Raji (cell line): Measurements from ENCODE around the gene CLPSL1.

Source experiments
- POLR2A ChIP-seq: IDR thresholded peaks from 2 replicates; pipeline ENCODE4 v1.6.1; 2011; ENCODE audit warnings: low read depth, low read length, control low read depth; ENCODE audit not compliant: insufficient read depth

Gene CLPSL1

DNA sequence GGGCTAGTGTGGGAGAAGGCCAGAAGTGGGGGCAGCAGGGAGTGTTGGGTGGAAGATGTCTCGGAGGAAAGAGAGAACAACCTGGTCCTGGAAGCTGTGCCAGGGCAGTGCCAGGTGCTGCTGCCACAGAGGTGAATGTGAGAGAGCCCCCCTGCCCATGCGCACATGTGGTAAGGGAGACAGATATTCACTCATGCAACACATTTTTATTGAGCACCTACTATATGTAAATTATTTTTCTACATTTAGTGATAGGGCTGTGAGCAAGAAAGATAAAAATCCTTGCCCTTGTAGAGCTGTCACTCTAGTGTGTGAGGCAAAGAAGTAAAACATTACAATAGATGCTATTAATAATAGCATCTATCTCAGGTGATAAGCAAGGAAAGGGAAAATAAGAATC, 471 bp downstream of the CLPSL1 start:
- no peak for TF ChIP-seq POLR2A

DNA sequence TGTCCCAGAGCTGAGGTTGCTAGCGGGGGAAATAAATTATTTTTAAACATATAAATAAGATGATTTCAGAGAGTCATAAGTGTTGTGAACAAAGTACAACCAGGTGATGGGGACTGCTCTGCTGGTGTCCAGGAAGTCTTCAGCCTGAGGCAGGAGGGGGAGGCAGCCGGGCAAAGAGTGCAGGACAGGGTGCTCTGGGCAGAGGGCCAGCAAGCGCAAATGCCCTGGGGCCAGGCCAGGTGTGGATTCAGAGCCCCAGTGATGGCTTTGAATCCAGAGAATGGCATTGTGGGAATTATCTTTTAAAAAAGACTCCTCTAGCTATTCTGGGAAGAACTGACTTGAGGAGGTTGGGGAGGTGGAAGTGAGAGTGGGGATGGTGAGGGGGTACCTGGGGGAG, 1.6 kb downstream of the CLPSL1 start:
- no peak for TF ChIP-seq POLR2A

DNA sequence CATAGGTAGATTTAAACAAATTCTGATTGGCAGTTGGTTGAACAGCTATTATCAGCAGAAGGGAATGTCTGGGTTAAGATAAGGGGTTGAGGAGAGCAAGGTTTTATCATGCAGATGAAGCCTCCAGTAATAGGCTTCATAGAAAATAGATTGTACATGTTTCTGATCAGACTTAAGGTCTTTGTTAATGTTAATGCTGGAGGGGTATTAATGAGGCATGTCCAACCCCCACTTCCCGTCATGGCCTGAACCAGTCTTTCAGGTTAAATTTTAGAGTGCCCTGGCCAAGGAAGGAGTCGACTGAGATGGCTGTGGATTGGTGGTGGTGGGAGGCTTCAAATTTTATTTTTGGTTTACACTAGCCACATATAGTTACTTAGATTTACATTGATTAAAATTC, 3.4 kb downstream of the CLPSL1 start:
- TF ChIP-seq POLR2A = no peak

DNA sequence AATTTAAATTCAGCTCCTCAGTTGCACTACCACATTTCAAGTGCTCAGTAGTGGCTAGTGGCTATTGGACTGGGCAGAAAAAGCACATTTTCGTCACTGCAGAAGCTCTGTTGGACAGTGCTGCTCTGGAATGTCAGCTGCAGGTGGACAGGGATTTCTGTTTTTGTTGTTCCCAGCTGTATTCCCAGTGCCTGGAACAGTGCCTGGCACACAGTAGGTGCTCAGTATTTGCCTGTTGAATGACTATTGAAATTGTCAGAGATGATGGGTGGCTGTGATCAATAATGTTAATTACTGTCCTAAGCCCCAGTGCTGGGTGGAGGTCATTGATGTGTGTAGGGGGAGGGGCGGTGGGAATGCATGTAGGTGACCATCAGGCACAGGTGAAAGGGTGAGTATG, 5.5 kb downstream of the CLPSL1 start:
- TF ChIP-seq POLR2A = no peak

- TF ChIP-seq POLR2A = no peak
These were observed 6.0 kb downstream of the CLPSL1 start for GRCh38 chr6:35786810-35787209.

DNA sequence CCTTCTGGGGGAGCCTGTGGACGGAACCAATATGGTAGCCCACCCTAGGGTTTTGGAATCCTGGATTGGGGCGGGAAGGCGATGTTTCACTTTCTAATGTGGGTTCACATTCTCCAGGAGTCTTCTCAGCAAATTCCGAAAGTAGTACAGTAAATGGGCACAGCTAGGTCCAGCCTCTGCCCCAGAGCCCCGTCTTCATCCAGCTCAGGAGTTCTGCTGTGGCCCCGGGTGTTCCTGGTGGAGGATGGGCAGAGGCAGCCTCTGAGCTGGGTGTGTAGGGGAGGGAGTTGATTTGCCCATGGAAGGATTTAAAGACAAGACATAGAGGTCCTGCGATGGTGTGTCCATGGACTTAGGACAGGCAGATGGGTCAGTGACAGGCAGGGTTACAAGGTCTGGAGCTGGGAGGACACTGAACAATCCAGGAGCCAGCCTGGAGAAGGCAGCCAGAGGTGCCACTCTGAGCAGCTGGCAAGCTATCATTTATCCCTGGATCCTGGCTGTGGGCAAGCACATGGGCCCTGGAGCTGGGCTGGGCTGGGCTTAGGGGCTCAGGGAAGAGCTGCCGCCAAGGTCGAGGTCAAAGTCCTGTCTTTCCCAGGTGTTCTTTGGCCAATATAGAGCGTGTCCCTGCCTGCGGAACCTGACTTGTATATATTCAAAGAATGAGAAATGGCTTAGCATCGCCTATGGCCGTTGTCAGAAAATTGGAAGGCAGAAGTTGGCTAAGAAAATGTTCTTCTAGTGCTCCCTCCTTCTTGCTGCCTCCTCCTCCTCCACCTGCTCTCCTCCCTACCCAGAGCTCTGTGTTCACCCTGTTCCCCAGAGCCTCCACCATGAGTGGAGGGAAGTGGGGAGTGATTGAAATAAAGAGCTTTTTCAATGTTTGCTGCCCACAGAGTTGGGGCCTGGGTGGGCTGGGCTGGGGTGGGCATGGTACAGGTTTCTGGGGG, 6.7 kb downstream of the CLPSL1 start:
- no peak for TF ChIP-seq POLR2A

DNA sequence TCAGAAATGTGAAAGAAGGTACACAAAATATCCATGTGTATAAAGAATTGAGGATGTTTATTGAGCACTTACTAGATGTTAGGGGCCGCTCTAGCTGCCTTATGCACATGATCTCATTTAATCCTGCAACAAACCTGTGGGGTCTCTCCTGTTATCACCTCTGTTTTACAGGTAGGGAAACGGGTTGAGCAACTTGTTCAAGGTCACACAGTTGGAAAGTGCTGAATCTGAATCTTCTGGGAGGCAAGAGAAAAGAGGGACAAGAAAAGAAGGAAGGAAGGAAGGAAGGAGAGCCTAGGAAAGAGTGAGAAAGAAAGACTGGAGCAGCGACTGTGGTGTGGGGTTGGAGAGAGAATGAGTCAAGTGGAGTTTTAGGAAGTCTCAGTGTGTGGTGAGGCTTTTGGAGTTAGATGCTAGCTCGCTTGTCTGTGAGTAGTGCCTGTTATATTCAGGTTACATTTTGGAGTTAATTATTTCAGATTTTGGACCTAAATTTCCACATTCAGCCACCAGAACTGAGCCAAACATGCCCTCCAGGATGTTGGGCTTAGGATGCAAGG, 7.7 kb downstream of the CLPSL1 start:
- no peak for TF ChIP-seq POLR2A

DNA sequence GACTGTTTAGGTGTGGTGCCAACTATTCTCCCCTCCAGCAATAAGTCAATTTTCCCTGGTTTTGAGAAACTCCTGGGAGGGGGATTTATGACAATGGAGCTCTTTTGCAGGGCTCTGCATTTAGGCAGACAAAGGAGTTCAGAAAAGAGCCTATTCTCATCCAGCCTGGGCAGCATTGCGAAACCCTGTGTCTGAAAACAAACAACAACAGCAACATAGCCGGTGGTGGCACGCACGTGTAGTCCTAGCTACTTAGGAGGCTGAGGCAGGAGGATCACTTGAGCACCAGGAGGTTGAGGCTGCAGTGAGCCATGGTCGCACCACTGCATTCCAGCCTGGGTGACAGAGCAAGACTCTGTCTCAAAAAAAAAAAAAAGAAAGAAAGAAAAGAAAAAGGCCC, 9.9 kb downstream of the CLPSL1 start:
- no peak for TF ChIP-seq POLR2A

GRCh38 chr6:35794536-35795452, 14.0 kb downstream of the CLPSL1 start:
- TF ChIP-seq POLR2A = no peak

DNA sequence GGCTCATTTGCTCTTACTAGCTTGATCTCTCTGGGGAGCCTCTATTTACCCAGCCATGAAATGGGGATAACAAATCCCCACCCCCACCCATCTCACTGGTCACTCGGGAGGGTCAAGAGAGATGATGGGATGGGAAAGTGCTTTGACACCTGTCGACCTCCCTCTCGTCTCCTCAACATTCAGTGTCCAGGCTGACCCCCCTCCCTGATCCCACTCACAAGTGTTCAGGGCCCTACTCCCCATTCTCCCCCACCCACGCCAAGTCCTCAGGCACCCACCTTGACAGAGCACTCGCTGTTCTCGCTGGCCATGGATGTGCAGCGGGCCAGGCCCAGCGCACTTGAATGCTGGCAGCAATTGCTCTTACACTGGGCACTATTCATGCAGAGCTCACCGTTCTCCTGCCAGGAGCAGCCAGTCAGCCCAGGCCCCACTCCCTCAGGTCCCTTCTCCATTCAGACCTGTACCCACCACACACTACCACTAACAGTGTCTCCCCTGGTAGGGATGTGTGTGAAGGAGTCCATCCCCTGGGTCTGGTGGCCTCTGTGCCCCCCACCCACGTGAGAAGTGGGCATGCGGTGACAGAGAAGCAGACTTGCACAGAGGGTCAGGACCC, 14.7 kb downstream of the CLPSL1 start:
- no peak for TF ChIP-seq POLR2A

DNA sequence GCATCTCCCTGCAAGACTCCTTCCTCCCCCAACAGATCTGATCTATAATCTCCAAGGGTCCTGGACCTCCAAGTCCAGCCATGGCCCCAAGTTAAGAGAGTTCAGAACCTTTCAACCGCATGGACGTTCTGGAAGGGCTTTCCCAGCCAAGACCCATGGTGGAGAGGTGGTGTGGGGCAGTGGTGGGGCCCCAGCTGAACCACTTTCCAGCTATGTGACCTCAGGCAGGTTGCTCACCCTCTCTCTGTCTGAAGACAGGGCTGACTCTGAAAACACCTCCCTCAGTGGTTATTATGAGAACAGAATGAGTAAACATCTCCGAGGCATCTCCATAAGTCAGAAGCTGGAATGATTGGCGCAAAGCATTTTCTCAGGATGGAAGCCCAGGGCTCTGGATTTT, 15.4 kb downstream of the CLPSL1 start:
- TF ChIP-seq POLR2A = no peak

GRCh38 chr6:35797837-35798526, 17.2 kb downstream of the CLPSL1 start:
- no peak for TF ChIP-seq POLR2A

DNA sequence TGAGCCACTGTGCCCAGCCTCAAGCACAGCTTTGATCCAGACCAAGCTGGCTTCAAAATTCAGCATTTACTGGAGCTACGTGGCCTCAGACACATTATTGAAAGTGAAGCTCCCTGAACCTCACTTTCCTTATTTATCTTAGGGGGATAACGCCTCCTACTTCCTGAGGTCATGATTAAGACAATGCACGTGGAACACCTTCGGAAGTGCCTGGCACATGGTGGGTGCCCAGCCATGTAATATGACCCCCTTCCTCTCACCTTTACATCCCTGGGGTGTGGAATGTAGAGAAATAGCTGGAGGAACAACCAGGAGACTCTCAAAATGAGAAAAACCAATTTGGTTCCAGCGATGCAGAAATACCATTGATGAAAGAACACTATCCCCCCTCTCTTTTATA, 17.9 kb downstream of the CLPSL1 start:
- no peak for TF ChIP-seq POLR2A

GRCh38 chr6:35801148-35801547, 20.3 kb downstream of the CLPSL1 start:
- TF ChIP-seq POLR2A = no peak
